GM20431 (cell line): ENCODE data around the gene PDIK1L.
"Not testable (repeated sequence)": the region's sequence is repeated elsewhere in the genome, so short reads cannot be mapped to it uniquely, and the experiment has no call there.

Source experiments
- in situ Hi-C: fragments of 300-500 bp; cut with MseI, MboI; formaldehyde crosslinking; loops from one replicate; pipeline ENCODE4 v1.15.0; 2020; ENCODE audit warnings: low sequenced_read_pairs; ENCODE audit not compliant: unreplicated experiment

Gene PDIK1L

DNA sequence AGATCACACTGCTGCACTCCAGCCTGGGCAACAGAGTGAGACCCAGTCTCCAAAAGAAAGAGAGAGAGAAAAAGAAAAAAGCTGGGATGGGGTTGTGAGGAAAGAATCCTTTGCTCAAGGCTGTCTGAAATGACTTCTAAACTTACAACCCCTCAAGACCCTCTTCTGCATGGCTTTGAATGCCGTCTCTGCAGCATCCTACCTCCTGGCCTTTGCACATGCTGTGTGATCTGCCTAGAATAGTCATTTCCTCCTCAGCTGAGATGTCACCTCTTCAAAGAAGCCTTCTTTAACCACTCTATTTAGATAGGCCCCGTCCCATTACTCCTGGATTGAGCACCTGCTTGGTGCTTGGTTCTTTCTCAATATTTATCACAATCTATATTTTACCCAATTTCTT is 26.8 kb upstream of the PDIK1L start:
- in situ Hi-C loops = no loop called here

DNA sequence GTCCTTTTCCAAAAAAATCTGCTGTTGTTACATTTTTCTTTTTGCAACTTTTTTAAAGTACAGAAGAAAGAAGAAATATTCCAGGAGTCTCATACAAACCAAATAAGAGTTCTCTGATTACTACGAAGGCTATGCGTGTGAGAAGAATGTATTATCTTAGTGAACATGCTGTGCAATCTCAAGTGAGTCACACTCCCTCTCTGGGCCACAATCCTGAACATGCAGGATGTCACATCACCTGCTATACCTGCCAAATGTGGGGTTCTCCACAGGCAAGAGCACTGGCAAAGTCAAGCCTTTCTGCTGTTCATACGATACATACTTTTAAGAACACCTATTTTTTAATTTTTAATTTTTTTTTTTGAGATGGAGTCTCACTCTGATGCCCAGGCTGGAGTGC is 22.5 kb upstream of the PDIK1L start:
- in situ Hi-C loops = no loop called here

DNA sequence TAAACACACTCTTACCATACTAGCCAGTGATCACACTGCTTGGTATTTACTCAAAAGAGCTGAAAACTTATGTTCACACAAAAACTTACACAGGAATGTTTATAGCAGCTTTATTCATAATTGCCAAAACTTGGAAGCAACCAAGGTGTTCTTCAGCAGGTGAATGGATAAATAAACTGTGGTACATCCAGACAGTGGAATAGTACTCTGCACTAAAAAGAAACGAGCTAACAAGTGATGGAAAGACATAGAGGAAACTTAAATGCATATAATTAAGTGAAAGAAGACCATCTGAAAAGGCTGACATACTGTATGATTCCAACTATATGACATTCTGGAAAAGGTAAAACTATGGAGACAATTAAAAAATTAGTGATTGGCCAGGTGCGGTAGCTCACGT is 20.7 kb upstream of the PDIK1L start:
- in situ Hi-C loops = no loop called here

DNA sequence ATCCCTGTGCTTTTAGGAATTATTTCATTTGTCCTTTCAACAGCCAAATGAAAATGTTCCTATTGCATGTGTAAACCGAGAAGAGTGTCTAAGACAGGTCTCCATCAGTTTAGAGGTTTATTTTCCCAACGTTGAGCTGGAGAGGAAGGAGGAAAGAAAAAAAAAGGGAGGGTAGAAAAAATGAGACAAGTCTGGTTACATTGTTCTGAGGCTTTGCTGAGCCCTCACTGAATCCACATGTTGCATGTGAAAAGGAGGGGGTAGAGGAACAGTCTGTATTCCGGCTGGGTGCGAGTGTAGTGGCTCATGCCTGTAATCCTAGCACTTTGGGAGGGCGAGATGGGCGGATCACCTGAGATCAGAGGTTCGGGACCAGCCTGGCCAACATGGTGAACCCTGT is 19.2 kb upstream of the PDIK1L start:
- in situ Hi-C loops = no loop called here

DNA sequence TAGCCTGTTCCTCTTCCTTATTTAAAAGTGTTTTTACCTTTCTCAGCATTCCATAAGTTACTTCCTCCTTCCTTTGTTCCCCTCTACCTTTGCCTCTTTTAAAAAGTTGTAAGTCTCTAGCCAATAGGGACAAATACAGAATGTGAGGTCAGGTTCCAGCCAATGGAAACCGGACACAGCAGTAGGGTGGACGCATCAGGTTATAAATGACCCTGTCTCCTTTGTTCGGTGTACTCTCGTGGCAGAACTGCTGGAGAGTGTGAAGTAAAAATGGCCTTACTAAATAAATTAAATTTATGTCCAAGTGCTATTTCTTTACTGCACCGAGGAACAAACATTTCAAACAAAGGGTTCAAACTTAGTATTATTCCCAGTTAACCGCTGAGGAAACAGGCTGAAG is 18.1 kb upstream of the PDIK1L start:
- in situ Hi-C loops = not testable (repeated sequence)

DNA sequence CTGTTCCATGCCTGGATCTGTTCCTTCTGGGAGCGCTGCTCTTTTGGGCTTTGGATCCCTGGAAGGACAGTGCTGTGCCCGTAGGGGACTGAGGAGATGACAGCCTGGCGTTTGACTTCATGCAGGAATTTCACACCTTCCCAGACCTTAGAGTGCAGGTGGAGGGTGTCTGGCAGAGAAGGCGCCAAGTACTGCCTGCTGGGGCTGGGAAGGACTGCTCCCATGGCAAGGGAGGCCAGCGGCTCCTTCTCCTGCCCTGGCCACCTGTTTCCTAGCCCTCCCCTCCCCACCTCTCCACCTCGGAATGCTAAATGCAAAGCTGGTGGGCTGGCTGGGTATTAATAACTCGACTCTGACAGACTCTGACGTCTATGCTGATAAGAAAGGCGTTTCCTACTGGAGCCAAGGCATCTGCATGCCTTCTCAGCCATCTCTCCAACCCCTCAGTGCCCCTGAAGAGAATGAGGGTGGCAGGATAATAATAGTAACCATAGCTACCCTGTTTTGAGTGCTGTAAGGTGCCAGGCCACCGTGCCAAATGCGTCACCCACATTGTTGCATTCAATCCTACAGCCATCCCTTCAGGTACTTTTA is 17.5 kb upstream of the PDIK1L start:
- in situ Hi-C loops = no loop called here

DNA sequence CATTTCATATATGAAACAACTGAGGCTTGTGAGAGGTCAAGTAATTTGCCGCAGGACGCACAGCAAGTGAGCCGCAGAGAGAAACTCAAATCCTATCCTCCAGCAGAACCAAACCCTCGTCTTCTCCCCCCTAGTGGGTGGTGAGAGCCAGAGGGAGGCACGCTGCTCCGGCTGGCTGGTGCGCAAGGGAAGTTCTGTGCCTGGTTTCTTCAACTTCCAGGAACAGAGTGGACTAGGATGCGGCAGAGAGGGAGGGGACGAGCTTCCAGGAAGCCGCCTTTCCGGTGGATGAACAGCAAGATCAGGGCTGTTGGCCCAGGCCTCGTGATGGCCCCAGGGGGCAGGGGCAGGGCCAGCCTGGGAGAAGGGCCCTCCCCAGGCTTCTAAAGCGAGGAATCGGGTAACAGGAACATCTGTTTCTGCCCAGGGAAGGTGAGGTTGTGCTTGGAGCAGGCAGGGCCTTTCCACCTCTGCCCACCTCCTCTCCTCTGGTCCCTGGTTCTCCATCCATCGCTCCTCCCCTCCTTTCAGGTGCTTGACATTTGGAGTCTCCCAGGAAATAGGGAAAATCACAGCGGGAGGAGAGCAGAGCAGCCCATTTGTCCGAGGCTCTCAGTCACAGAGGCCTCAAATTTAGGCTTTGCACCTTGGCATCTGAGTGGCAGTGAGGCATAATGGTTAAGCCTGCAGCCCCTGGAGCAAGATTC is 16.8 kb upstream of the PDIK1L start:
- in situ Hi-C loops = no loop called here

DNA sequence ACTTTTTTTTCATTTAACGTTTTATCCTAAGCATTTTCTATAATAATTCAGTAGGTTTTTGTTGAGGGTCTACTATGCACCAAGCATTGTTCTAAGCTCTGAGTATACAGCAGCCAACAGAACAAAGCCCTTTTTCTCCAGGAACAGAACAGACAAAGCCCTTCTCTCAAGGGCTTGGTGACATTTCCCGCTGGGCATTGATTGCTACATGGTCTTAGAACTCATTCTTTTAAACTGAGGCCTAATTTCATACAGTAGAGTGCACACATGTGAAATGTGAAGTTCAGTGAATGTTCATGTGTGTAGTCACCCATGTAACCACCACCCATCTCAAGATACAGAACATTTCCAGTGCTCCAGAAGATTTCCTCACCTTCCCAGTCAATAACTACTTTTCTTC is 15.2 kb upstream of the PDIK1L start:
- in situ Hi-C loops = no loop called here

DNA sequence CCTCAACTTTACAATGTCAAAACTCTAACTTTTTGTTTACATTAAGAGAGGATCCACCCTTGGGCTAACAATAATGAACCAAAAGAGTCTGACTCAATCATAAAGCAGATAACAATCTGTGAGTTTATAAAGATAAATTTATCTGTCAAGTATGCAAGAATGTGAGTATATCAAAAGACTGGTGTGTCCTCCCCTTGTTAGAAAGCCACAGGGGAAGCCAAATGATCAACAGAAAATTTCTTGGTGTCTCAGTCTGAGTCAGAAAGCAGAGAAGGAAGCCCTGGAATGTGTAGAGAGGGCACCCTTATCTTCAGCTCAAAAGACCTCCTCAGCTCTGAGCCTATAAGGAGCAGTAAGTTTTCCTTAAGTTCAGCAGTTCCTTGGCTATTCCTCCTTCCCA is 13.9 kb upstream of the PDIK1L start:
- in situ Hi-C loops = no loop called here

DNA sequence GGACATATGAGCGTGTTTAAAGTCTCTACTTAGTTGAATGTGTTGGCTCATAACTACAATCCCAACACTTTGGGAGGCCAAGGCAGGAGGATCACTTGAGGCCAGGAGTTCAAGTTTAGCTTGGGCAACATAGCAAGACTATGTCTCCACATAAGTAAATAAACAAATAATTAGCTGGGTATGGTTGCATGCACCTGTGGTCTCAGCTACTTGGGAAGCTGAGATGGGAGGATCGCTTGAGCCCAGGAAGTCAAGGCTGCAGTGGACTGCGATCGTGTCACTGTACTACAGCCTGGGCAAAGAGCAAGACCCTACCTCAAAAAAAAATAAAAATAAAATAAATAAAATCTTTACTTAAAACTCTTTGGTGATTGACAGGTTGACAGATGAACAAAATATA is 13.0 kb upstream of the PDIK1L start:
- in situ Hi-C loops = no loop called here

DNA sequence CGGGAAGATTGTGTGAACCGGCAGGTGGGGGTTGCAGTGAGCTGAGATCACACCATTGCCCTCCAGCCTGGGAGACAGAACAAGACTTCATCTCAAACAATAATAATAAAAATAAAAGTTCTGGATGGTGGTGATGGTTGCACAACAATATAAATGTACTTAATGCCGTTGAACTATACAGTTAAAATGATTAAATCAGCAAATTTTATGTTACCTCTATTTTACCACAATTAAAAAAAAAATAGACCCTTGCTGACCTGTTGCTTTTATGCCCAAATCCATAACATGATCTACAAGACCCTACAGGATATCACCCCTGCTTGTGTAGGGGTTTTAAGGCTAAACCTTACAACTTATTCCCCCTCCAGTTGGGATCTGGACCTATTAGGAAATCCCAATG is 11.8 kb upstream of the PDIK1L start:
- in situ Hi-C loops = loop anchor here (10.0 kb wide), 1 partner anchor 55 kb away; the partner anchor contains the start of gene FAM110D

DNA sequence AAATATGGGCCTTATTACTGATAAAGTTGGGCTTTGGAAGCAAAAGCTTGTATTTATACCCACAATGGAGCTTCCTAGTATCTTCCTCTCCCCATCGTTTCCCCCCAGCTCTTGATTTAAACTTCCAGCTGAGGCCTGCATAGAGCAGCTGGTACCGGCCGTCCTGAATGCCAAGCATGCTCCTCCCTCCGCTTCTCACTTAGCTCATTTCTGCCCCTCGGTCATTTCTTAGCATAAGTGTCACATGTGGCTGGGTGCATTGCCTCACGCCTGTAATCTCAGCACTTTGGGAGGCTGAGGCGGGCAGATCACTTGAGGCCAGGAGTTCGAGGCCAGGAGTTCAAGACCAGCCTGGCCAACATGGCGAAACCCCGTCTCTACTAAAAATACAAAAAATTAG is 11.4 kb upstream of the PDIK1L start:
- in situ Hi-C loops = loop anchor here (10.0 kb wide), 1 partner anchor 55 kb away; the partner anchor contains the start of gene FAM110D

DNA sequence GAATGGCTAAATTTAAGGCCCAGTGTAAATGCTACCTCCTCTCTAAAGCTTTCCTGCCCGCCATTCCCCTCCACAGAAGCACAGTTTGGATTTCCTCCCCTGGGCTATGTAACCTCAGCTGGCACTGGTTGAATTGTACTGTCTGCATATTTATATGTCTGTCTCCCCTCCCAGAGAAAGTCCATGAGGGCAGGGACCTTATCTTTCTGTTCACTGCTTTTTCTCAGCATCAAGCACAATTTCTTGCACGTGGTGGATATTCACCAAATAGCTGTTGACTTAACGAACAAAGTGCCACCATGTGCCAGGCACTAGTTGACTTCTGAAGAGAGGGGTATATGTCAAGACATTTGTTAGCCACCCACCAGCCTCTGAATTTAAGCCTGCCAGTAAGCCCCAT is 9.5 kb upstream of the PDIK1L start:
- in situ Hi-C loops = loop anchor here (10.0 kb wide), 1 partner anchor 53 kb away; the partner anchor contains the start of gene FAM110D

DNA sequence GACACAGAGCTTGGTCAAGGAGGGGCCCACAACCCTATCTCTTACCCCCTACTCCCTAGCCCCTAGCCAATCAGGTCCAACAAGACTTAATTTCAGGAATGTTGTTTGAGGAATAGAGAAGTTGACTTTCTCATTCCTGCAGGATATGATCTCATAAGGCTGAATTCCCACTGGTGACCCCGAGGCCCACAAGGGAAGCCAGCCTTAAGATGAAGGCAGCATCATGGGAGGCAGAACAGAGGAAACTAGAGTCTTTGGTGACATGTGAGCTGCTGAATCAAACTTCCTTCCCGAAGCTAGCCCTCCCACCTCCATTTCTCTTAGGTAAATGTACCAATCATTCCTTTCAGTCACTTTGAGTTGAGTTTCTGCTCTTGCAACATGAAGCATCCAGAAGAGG is 9.1 kb upstream of the PDIK1L start:
- in situ Hi-C loops = loop anchor here (10.0 kb wide), 1 partner anchor 52 kb away; the partner anchor contains the start of gene FAM110D

DNA sequence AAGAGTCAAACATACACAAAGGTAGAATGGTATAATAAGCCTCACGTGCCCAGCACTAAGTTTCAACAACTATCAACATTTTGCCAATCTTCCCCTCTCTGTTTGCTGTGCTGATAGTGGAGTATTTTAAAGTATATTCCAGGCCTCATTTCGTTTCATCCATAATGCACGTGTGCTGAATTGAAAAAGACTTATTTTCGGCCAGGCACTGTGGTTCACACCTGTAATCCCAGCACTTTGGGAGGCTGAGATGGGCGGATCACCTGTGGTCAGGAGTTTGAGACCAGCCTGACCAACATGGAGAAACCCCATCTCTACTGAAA is 6.4 kb upstream of the PDIK1L start:
- in situ Hi-C loops = loop anchor here (10.0 kb wide), 1 partner anchor 50 kb away; the partner anchor contains the start of gene FAM110D

DNA sequence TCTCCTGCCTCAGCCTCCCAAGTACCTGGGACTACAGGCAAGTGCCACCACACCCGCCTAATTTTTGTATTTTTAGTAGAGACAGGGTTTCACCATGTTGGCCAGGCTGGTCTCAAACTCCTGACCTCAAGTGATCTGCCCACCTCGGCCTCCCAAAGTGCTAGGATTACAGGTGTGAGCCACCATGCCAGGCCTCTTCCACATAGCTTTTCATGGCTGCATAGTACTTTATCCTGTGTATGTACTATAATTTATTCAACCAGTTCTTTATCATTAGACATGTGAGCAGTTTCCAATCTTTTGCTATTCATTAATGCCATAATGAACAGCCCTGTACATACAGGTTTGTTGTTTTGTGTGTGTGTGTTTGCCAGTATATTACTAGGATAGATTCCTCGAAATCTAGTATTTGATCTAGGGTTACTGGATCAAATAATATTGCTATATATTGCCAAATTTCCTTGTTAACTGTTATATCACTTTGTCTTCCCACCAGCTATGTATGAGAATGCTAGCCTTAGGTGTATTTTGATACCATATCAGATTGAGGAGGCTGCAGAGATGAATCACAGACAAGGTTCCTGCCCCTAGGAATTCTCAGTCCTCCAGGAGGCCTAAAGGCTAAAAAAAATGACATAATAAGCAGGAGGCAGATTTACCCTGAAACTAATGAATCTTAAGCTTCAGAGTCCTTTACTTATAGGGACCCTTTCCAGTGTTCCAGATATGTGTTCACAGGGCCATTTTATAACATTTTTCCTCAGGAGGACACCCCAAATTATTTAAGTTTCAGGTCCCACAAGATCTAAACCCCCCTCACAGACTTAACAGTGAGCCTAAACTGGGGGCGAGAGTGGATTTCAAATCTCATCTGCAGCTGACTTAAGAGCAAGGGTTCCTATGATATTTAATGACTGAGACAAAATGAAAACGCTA is 2.1 kb upstream of the PDIK1L start:
- in situ Hi-C loops = loop anchor here (10.0 kb wide), 1 partner anchor 45 kb away; the partner anchor contains the start of gene FAM110D

DNA sequence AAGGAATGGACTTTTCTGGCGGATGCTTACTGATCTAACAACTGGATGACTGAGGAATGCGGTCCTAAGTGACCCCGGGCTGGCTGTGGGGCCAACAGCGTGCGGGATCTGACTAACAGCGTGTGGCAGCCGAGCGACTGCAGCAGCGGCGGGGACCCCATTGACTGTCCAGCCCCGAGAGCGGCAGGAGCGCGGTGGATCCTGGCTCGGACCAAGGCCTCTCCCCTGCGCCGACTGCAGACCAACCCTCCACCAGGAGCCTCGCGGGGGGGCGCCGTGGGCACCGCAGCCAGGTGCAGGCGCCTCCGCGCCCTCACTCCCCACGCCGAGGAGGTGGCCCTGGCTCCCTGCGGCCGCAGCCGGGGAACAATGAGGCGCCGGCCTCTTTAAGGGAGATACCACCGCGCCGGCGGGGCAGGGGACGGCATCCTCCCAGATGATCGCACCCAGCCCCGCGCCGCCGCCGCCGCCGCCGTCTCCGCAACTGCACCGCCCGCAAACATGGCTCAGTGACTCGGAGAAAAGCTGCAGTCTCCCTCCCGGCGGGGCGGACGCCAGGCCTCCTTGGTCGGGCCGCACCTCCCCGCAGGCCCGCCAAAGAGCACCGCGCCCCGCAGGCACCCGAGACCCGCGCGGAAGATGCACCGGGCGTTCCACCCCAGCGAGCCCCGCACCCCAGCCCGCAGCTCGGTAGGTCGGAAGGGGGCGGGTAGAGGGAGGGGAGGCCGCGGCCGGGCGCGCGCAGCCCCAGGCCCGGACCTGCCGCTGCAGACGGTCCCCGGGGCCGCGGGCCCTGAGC is 694 bp upstream of the PDIK1L start:
- in situ Hi-C loops = no loop called here

DNA sequence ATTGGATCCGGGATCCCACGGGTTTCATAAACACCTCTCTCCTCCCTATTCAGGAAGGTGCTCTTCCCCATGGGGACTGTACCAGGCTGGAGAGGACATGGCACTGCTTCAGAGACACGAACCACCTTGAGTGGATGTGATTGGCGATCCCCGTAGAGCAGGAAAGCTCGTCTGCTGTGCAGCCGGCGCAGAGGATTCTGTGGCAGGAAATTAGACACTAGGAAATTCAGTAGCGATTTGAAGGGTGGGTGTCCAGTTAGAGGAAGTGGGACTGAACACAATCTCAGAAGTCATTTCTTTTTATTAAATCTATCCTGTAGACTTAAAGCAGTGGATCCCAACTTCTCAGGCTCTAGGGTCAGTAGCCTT is 767 bp downstream of the PDIK1L start:
- in situ Hi-C loops = no loop called here

DNA sequence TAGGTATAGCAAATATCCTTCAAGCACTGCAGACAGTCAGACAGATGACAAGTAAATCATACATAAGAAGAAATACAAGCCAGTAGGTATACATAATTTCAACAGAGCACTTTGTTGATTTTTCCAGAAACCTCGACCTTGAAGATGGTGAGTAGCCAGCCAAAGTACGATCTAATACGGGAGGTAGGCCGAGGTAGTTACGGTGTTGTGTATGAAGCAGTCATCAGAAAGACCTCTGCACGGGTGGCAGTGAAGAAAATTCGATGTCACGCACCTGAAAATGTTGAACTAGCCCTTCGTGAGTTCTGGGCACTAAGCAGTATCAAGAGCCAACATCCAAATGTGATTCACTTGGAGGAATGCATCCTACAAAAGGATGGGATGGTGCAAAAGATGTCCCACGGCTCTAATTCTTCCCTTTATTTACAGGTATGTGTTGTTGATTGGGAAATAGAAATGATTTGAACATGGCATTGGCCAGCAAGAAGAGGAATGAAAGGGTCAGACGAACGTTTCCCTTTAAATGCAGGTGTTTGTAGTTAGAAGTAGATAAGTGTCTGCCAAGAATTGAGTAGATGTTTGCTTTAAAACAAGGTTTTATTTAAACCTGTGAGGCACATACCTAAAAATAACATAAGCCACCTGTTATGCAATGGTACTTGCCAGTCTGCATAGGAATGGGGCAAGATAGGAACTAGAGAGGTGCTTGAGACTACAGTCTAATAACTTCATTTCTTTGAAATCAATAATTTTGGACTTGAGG is 2.7 kb downstream of the PDIK1L start:
- in situ Hi-C loops = no loop called here
